K562 (cell line): ENCODE measurements around the gene RFLNA. TPM values are rescaled to one million over a fixed set of nuclear protein-coding genes. Genes with fewer than 3 reads are reported as not detected.
A peak's percentile ranks its signal among the peaks of the same experiment; 100 is the strongest.

Experiments
- ATAC-seq: fragments of 200-7000 bp; cut with Tn5 transposase; 3 replicates; pipeline ENCODE4 v1.9.1; 2020; ENCODE audit warnings: moderate library complexity
- BruUV-seq: library from RNA; stranded (reverse); fragments of 400-500 nt; replicated peaks from 2 replicates; lab custom pipeline; 2021; lab: Mats Ljungman, UMichigan
- CTCF ChIA-PET: fragments of 300-600 bp; formaldehyde crosslinking; extraction: SDS; loops from one replicate; lab custom pipeline; 2021; ENCODE audit warnings: low intra/inter-chr PET ratio; lab: Yijun Ruan, JAX
- POLR2A ChIA-PET: fragments of 300-600, 350-650 bp; sonication (Branson Sonifier 250); formaldehyde crosslinking; extraction: SDS; loops from one replicate; lab custom pipeline; 2021; ENCODE audit warnings: antibody characterized with exemption, inconsistent platforms; lab: Yijun Ruan, JAX
- DNase-seq, 4 experiments: peaks; one replicate each; pipeline versions ENCODE4 v3.0.0 to v3.0.0-alpha.2; 2011 to 2018; ENCODE audit warnings: low spot score in 3 of 4, mixed read lengths in 3 of 4; ENCODE audit errors: extremely low read depth in 1 of 4
- FAIRE-seq: peaks from 2 replicates; lab custom pipeline; 2011; peaks lifted over from hg19 to GRCh38; lab: Jason Lieb, UNC
- H2AFZ ChIP-seq: 2 replicates; pipeline ENCODE4 v1.6.0; 2011; ENCODE audit warnings: low read depth, low read length, control low read depth, inconsistent platforms
- H3K27ac ChIP-seq: fragments of 200-600 bp; 3 replicates; pipeline ENCODE4 v1.8.0; 2011; ENCODE audit warnings: low read depth, mild to moderate bottlenecking, control low read depth, inconsistent platforms, low read length, moderate library complexity, mixed read lengths; ENCODE audit errors: extremely low read depth
- H3K27me3 ChIP-seq, 2 experiments: fragments of 300-600 bp in 1 of 2; 2 replicates in 1 of 2; 3 replicates in 1 of 2; pipeline versions ENCODE4 v1.6.0 to v1.8.0; 2011; ENCODE audit warnings: inconsistent platforms in 2 of 2, low read length in 2 of 2, mild to moderate bottlenecking in 1 of 2, mixed read lengths in 1 of 2, moderate library complexity in 1 of 2; ENCODE audit not compliant: control insufficient read depth in 2 of 2, insufficient read depth in 2 of 2
- H3K36me3 ChIP-seq: fragments of 300-600 bp; 3 replicates; pipeline ENCODE4 v1.8.0; 2011; ENCODE audit warnings: mild to moderate bottlenecking, low read length, inconsistent platforms; ENCODE audit not compliant: control insufficient read depth, insufficient read depth
- H3K4me1 ChIP-seq, 2 experiments: fragments of 200-600 bp in 1 of 2; replicated peaks in 1 of 2; 2 replicates in 1 of 2; 3 replicates in 1 of 2; pipeline versions ENCODE4 v1.5.1 to v1.8.0; 2011; ENCODE audit warnings: inconsistent platforms in 2 of 2, low read length in 2 of 2, mild to moderate bottlenecking in 1 of 2, mixed read lengths in 1 of 2, moderate library complexity in 1 of 2; ENCODE audit not compliant: control insufficient read depth in 2 of 2, insufficient read depth in 2 of 2
- H3K4me2 ChIP-seq: 2 replicates; pipeline ENCODE4 v1.6.1; 2011; ENCODE audit warnings: low read length, control low read depth, inconsistent platforms, mixed read lengths; ENCODE audit not compliant: insufficient read depth
- H3K4me3 ChIP-seq: fragments of 200-600 bp; sonication (generic), shearing (Covaris generic); 2 replicates; pipeline ENCODE4 v1.5.1; 2016; ENCODE audit warnings: control low read depth, inconsistent platforms
- H3K79me2 ChIP-seq: fragments of 200-600 bp; 3 replicates; pipeline ENCODE4 v1.8.0; 2011; ENCODE audit warnings: low read length, inconsistent platforms; ENCODE audit not compliant: control insufficient read depth, insufficient read depth
- H3K9ac ChIP-seq, 2 experiments: 2 replicates each; pipeline versions ENCODE4 v1.6.0 to v1.6.1; 2011; ENCODE audit warnings: low read depth in 2 of 2, low read length in 2 of 2, control low read depth in 1 of 2, inconsistent platforms in 1 of 2, mild to moderate bottlenecking in 1 of 2, mixed read lengths in 1 of 2; ENCODE audit not compliant: insufficient read depth in 1 of 2
- H3K9me1 ChIP-seq: one replicate; pipeline ENCODE4 v1.6.0; 2011; ENCODE audit warnings: inconsistent platforms, mild to moderate bottlenecking, low read length, moderate library complexity; ENCODE audit not compliant: control insufficient read depth, insufficient read depth
- H3K9me3 ChIP-seq: replicated peaks from 2 replicates; pipeline ENCODE4 v1.5.1; 2011; ENCODE audit warnings: low read depth, low read length, inconsistent platforms; ENCODE audit not compliant: control insufficient read depth, insufficient read depth
- H4K20me1 ChIP-seq: replicated peaks from 2 replicates; pipeline ENCODE4 v1.6.1; 2011; ENCODE audit warnings: low read length, inconsistent platforms, mixed read lengths; ENCODE audit not compliant: control insufficient read depth, insufficient read depth
- ADNP ChIP-seq: fragments of 200-800 bp; sonication (Bioruptor generic); IDR thresholded peaks from 2 replicates; pipeline ENCODE4 v1.6.1; 2016; ENCODE audit warnings: missing genetic modification characterization, missing compliant biosample characterization
- SREBF2 ChIP-seq: sonication (generic); formaldehyde crosslinking; IDR thresholded peaks from 2 replicates; pipeline ENCODE4 v1.4.0; 2020; ENCODE audit warnings: mild to moderate bottlenecking, missing genetic modification reagents
- WGBS: fragments of 100-300 bp; shearing (Covaris generic); methylation state at CpG from one replicate; pipeline ENCODE4 v1.1.6; 2016; ENCODE audit warnings: low coverage, mixed read lengths; ENCODE audit not compliant: insufficient coverage; ENCODE audit errors: missing lambda C conversion rate; 5-methylcytosine and 5-hydroxymethylcytosine counted together
- in situ Hi-C: fragments of 300-500 bp; cut with MboI; formaldehyde crosslinking; loops from 4 replicates; pipeline ENCODE4 v1.15.0; 2018; ENCODE audit warnings: inconsistent platforms, mixed read lengths
- intact Hi-C: fragments of 100-400 bp; cut with micrococcal nuclease; formaldehyde crosslinking; loops from 2 replicates; pipeline ENCODE4 v1.14.2; 2022
- polyA plus RNA-seq, 8 experiments: library from polyadenylated mRNA; depleted of rRNA in 4 of 8; stranded (reverse) in 5 of 8; unstranded in 3 of 8; fragments of >200 nt; fragmentation: Nextera tagmentation in 2 of 8; fragmentation: Illumina TruSeq in 1 of 8; extraction: Ambion mirVana in 2 of 8; extraction: Trizol in 1 of 8; gene quantifications; 2 replicates each; pipeline versions ENCODE4 v1.2.1 to v1.2.3, GENCODE V29; 2011 to 2014; ENCODE audit warnings: inconsistent platforms in 1 of 8, missing spikeins in 1 of 8
- total RNA-seq, 7 experiments: library from RNA; depleted of rRNA in 6 of 7; stranded (reverse); fragments of >200 nt in 6 of 7; fragmentation: Illumina TruSeq in 2 of 7; extraction: Trizol in 2 of 7; gene quantifications; 2 replicates each; pipeline versions ENCODE4 v1.2.1 to v1.2.3, GENCODE V29; 2011 to 2021; ENCODE audit warnings: low replicate concordance in 1 of 7
- TF ChIP-seq, protein P1 (sequence below): sonication (generic); formaldehyde crosslinking; IDR thresholded peaks from 2 replicates; pipeline ENCODE4 v1.8.0; 2023; ENCODE audit warnings: mild to moderate bottlenecking, missing genetic modification reagents
- TF ChIP-seq, protein P2 (sequence below): fragments of 250-450 bp; sonication (Bioruptor Pico); IDR thresholded peaks from 2 replicates; pipeline ENCODE4 v1.5.0; 2020; ENCODE audit warnings: mild to moderate bottlenecking, borderline replicate concordance

RFLNA gene
- total and polyA plus RNA-seq, 9 of the 15 experiments (the other 6 are each of a cell fraction or from before 2014, with no cell fraction given): not detected

DNA sequence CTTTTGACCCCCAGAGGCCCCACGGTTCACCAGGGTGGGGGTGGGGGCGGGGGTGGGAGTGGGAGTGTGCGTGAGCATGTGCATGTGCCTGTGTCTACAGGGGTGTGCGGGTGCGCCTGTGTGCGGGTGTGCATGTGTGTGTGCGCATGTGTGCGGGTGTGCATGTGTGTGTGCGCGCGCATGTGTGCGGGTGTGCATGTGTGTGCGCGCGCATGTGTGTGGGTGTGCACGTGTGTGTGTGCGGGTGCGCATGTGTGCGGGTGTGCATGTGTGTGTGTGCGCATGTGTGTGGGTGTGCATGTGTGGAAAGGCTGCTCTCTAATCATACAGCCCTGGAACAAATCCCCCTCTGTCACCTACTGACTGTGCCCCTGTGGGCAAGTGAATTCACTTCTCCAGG lies 38.8 kb downstream of the RFLNA start:
- Histone ChIP-seq H3K36me3 (peaks cover 67% of the 10 kb centered on the region; the same call in 2 of the 3 replicates), H4K20me1 (no peaks in the 10 kb centered on the region), H3K27me3 (no peaks in the 10 kb centered on the region), H3K27ac (no peak overlapping the region)
- WGBS: 100% methylated on average over 1 of the region's 20 CpGs
- TF ChIP-seq, protein P1, sequence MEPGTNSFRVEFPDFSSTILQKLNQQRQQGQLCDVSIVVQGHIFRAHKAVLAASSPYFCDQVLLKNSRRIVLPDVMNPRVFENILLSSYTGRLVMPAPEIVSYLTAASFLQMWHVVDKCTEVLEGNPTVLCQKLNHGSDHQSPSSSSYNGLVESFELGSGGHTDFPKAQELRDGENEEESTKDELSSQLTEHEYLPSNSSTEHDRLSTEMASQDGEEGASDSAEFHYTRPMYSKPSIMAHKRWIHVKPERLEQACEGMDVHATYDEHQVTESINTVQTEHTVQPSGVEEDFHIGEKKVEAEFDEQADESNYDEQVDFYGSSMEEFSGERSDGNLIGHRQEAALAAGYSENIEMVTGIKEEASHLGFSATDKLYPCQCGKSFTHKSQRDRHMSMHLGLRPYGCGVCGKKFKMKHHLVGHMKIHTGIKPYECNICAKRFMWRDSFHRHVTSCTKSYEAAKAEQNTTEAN: peak; percentile 92
- TF ChIP-seq SREBF2 (CRISPR knock-in tag): no peak
- TF ChIP-seq ADNP (tag): 0 out of 2 replicates have a peak, but pooled peaks have one; percentile 29
- TF ChIP-seq, all 486 proteins: peak for 2
- Histone ChIP-seq H3K4me3 (no peak overlapping the region), H3K9me3 (no peaks in the 10 kb centered on the region), H3K9ac (no peak overlapping the region), H3K79me2 (no peaks in the 10 kb centered on the region), H2AFZ (no peak overlapping the region), H3K9me1 (no peaks in the 10 kb centered on the region), H3K4me2 (no peak overlapping the region), H3K4me1 (peaks cover 0 to 15% of the 10 kb centered on the region in 2 experiments; a peak in 2 of 5 replicates)
- intact Hi-C loops (no loop called here), in situ Hi-C loops (loop anchor here (10.0 kb wide), 1 partner anchor 431 kb away; no protein-coding TSS in a partner anchor)
- ATAC-seq (no peak), DNase-seq (no peak), FAIRE-seq (no peak)
- CTCF ChIA-PET: interaction anchor here (0.7 kb wide), 1 partner anchor 234 kb away, joined by 3 read pairs; the partner anchor contains the start of gene NCOR2
- BruUV-seq: no TSS peak
- POLR2A ChIA-PET: no interaction called here

DNA sequence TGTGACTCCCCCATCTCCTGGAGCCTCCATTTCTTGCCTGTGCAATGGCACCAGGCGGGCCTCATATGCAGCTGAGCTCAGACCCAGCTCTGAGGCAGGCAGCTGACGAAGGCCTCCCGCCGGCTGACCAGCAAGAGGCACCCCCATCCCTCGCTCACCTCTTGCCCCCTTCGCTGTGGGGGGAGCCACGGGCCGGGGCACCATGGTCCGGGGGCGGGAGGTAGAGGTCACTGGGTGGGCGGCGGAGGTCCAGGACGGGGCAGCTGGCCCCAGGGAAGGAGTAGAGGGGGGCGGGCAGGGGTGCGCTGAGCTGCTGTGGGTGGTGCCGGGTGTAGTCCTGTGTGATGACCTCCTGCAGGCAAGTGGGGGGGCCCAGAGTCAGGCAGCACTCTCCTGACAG lies 39.4 kb downstream of the RFLNA start:
- FAIRE-seq: no peak
- no peak overlapping the region for H3K27ac ChIP-seq
- 100% methylated on average over 2 of the region's 16 CpGs for WGBS

More for the DNA sequence above, 39.4 kb downstream of the RFLNA start:
- Histone ChIP-seq H3K4me3 (no peak overlapping the region), H3K4me2 (no peak overlapping the region), H3K9ac (no peak overlapping the region), H3K27me3 (no peaks in the 10 kb centered on the region), H3K79me2 (no peaks in the 10 kb centered on the region), H3K9me3 (no peaks in the 10 kb centered on the region), H4K20me1 (no peaks in the 10 kb centered on the region), H2AFZ (no peak overlapping the region), H3K36me3 (peaks cover 65% of the 10 kb centered on the region; the same call in 2 of the 3 replicates), H3K9me1 (no peaks in the 10 kb centered on the region), H3K4me1 (peaks cover 0 to 15% of the 10 kb centered on the region in 2 experiments; a peak in 2 of 5 replicates)
- ATAC-seq (no peak), DNase-seq (no peak)
- CTCF ChIA-PET: no interaction called here
- POLR2A ChIA-PET: no interaction called here
- intact Hi-C loops (no loop called here), in situ Hi-C loops (loop anchor here (10.0 kb wide), 1 partner anchor 431 kb away; no protein-coding TSS in a partner anchor)
- TF ChIP-seq, protein P2, sequence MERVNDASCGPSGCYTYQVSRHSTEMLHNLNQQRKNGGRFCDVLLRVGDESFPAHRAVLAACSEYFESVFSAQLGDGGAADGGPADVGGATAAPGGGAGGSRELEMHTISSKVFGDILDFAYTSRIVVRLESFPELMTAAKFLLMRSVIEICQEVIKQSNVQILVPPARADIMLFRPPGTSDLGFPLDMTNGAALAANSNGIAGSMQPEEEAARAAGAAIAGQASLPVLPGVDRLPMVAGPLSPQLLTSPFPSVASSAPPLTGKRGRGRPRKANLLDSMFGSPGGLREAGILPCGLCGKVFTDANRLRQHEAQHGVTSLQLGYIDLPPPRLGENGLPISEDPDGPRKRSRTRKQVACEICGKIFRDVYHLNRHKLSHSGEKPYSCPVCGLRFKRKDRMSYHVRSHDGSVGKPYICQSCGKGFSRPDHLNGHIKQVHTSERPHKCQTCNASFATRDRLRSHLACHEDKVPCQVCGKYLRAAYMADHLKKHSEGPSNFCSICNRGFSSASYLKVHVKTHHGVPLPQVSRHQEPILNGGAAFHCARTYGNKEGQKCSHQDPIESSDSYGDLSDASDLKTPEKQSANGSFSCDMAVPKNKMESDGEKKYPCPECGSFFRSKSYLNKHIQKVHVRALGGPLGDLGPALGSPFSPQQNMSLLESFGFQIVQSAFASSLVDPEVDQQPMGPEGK (CRISPR knock-in tag): no peak
- no TSS peak for BruUV-seq
